ENCODE measurements around the gene PPP1R3D. TPM values are rescaled to one million over a fixed set of nuclear protein-coding genes. Genes with fewer than 3 reads are reported as not detected.

Gene PPP1R3D
- 10 to 100 TPM in 1 of 2 experiments, 1 to 10 TPM in 1; 9.7 to 10.3 TPM for total RNA-seq

GRCh38 chr20:59940129-59940955 is at the start of gene PPP1R3D, which contains the start of gene FAM217B:
Gene PPP1R3D, minus strand, starts transcription at chr20:59940305. Its CDS starts 374 bp downstream, at chr20:59939931.
Gene FAM217B, plus strand, starts transcription at chr20:59940389. Its CDS starts 3,555 bp downstream, at chr20:59943944.
- no peaks in the 10 kb centered on the region for H3K27me3 Mint-ChIP-seq
- ChIA-PET CTCF (interaction anchor here (0.9 to 3.4 kb wide), 10 partner anchors 9 to 270 kb away, joined by 3 to 39 read pairs (median 8); no protein-coding TSS in a partner anchor), POLR2A (interaction anchor here (0.6 to 3.6 kb wide), 10 partner anchors 8 to 264 kb away, joined by 3 to 40 read pairs (median 4); no protein-coding TSS in a partner anchor)
- peak; percentile 94 for DNase-seq
- peaks cover 24% of the 10 kb centered on the region for H3K36me3 Mint-ChIP-seq (ENCODE audit: low read depth)
- peak within 1 kb of the TSS; percentile 97 for H3K27ac Mint-ChIP-seq
- peak within 1 kb of the TSS; percentile 89 for H3K4me3 Mint-ChIP-seq
- no peaks in the 10 kb centered on the region for H3K9me3 Mint-ChIP-seq
- peaks cover 35% of the 10 kb centered on the region for H3K4me1 Mint-ChIP-seq

- no peaks in the 10 kb centered on the region for H3K36me3 Mint-ChIP-seq (ENCODE audit: low read depth)
- H3K9me3 Mint-ChIP-seq: no peaks in the 10 kb centered on the region
- CTCF ChIA-PET: no interaction called here
- POLR2A ChIA-PET: no interaction called here
- no peak overlapping the region for H3K27ac Mint-ChIP-seq
- H3K4me3 Mint-ChIP-seq: no peak overlapping the region
- DNase-seq: no peak
- no peaks in the 10 kb centered on the region for H3K4me1 Mint-ChIP-seq
- no peaks in the 10 kb centered on the region for H3K27me3 Mint-ChIP-seq
Measured at GRCh38 chr20:59988141-59988540, 48.0 kb upstream of the PPP1R3D start.

DNA sequence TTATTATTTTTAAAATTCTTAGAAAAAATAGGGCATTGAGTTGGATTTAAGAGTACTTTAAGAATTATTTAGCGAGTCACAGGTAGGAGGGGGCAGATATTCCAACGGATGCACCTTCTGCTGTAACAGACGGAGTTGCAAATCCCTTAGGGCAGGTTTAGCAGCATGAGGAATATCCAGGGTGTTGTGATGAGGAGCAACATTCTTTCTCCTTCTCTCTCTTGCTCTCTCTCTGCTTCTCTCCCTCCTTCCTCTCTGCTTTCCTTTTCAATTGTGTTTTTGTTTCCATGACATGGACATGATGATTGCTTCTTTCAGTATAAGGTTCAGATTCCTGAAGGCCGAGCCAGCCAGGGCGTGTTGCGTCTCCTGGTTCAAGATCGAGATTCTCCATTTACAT is 47.0 kb upstream of the PPP1R3D start:
- Mint-ChIP-seq H3K9me3 (no peaks in the 10 kb centered on the region), H3K4me1 (no peaks in the 10 kb centered on the region)
- POLR2A ChIA-PET: no interaction called here

GRCh38 chr20:59985864-59986263 is 45.8 kb upstream of the PPP1R3D start:
- DNase-seq: peak; percentile 25
- H3K4me1 Mint-ChIP-seq: no peaks in the 10 kb centered on the region
- no peaks in the 10 kb centered on the region for H3K9me3 Mint-ChIP-seq
- no peaks in the 10 kb centered on the region for H3K36me3 Mint-ChIP-seq (ENCODE audit: low read depth)
- no peaks in the 10 kb centered on the region for H3K27me3 Mint-ChIP-seq
- CTCF ChIA-PET: interaction anchor here (0.6 to 0.8 kb wide), 3 partner anchors 13 to 70 kb away, joined by 3 read pairs; no protein-coding TSS in a partner anchor
- no peak overlapping the region for H3K27ac Mint-ChIP-seq
- POLR2A ChIA-PET: no interaction called here
- H3K4me3 Mint-ChIP-seq: no peak overlapping the region

More for the DNA sequence above, 47.0 kb upstream of the PPP1R3D start:
- CTCF ChIA-PET: no interaction called here
- Mint-ChIP-seq H3K36me3 (ENCODE audit: low read depth) (no peaks in the 10 kb centered on the region), H3K27ac (no peak overlapping the region), H3K4me3 (no peak overlapping the region), H3K27me3 (no peaks in the 10 kb centered on the region)
- DNase-seq: no peak

- ChIA-PET POLR2A (no interaction called here), CTCF (interaction anchor here (0.7 kb wide), 1 partner anchor 14 kb away, joined by 3 read pairs; no protein-coding TSS in a partner anchor)
- Mint-ChIP-seq H3K4me3 (no peak overlapping the region), H3K27me3 (no peaks in the 10 kb centered on the region), H3K27ac (no peak overlapping the region), H3K9me3 (no peaks in the 10 kb centered on the region), H3K4me1 (no peaks in the 10 kb centered on the region), H3K36me3 (ENCODE audit: low read depth) (no peaks in the 10 kb centered on the region)
- no peak for DNase-seq
Measured at GRCh38 chr20:59985164-59985563, 45.1 kb upstream of the PPP1R3D start.

- Mint-ChIP-seq H3K4me1 (no peaks in the 10 kb centered on the region), H3K27me3 (no peaks in the 10 kb centered on the region), H3K27ac (no peak overlapping the region), H3K4me3 (no peak overlapping the region), H3K36me3 (ENCODE audit: low read depth) (no peaks in the 10 kb centered on the region), H3K9me3 (no peaks in the 10 kb centered on the region)
- no peak for DNase-seq
- CTCF ChIA-PET: no interaction called here
- POLR2A ChIA-PET: no interaction called here
Measured at GRCh38 chr20:59984541-59984940, 44.4 kb upstream of the PPP1R3D start.

DNA sequence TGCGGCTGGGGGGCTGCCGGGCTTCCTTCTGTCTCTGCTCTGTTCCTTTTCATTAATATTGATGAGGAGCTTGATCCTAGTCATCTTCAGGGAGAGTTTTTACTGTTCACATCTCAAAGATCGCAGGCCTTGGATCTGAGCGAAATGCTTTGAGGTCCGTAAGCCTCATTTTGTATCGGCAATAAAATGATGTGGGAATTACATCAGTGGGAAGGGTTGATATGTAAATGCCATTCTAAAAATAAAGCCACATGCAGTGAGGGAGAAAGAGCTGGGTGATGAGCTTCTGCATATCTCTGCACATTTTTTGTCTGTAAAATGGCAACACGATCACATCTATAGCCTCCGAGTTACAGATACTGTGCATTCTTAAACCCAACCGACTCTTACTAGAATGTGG is 43.0 kb upstream of the PPP1R3D start:
- POLR2A ChIA-PET: no interaction called here
- Mint-ChIP-seq H3K36me3 (ENCODE audit: low read depth) (no peaks in the 10 kb centered on the region), H3K9me3 (no peaks in the 10 kb centered on the region)

GRCh38 chr20:59977086-59977485 is 37.0 kb upstream of the PPP1R3D start:
- no peaks in the 10 kb centered on the region for H3K9me3 Mint-ChIP-seq
- no peaks in the 10 kb centered on the region for H3K36me3 Mint-ChIP-seq (ENCODE audit: low read depth)
- DNase-seq: no peak
- CTCF ChIA-PET: no interaction called here
- H3K27me3 Mint-ChIP-seq: no peaks in the 10 kb centered on the region
- no peak overlapping the region for H3K27ac Mint-ChIP-seq
- no peaks in the 10 kb centered on the region for H3K4me1 Mint-ChIP-seq
- POLR2A ChIA-PET: no interaction called here
- H3K4me3 Mint-ChIP-seq: no peak overlapping the region

More for the DNA sequence above, 43.0 kb upstream of the PPP1R3D start:
- Mint-ChIP-seq H3K4me3 (no peak overlapping the region), H3K27ac (no peak overlapping the region), H3K27me3 (no peaks in the 10 kb centered on the region), H3K4me1 (no peaks in the 10 kb centered on the region)
- CTCF ChIA-PET: no interaction called here
- DNase-seq: no peak

GRCh38 chr20:59976156-59976782 is 36.2 kb upstream of the PPP1R3D start:
- H3K4me1 Mint-ChIP-seq: no peaks in the 10 kb centered on the region
- H3K27ac Mint-ChIP-seq: no peak overlapping the region
- CTCF ChIA-PET: no interaction called here
- H3K36me3 Mint-ChIP-seq (ENCODE audit: low read depth): no peaks in the 10 kb centered on the region
- DNase-seq: no peak
- no peaks in the 10 kb centered on the region for H3K27me3 Mint-ChIP-seq
- H3K9me3 Mint-ChIP-seq: no peaks in the 10 kb centered on the region
- no peak overlapping the region for H3K4me3 Mint-ChIP-seq
- POLR2A ChIA-PET: no interaction called here

DNA sequence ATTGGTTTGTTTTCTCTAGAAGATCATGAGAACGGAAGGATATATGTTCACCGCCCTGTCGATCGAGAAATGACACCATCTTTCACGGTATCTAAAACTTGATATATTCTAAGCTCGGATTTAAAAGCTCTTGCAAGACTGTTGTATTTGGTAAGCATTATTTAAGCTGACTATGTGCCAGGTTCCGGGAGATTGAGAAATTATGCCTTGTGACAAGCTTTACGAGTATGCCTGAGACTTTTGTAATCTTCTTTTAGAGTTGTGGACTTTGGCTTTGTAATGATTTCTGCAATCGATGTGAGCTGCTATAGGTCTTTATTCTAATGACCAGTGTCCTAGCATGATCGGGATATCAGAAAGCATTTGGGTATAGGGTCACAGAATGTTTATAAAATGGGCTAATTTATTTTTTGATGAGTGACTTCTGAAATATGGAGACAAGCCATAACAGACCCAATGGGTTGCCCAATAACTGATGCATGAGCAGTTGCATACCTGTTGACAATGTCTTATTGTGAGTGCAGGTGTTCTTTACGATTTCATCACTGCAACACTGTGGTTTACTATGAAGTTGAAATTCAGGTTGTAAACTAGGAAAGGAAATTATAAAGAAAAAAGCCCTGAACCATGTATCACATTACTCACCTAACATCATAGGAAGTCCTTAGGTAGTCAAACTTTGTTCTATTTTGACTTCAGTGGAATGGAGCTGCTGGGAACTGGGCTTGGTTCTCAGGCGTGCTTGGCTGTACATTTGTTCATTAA is 32.1 kb upstream of the PPP1R3D start:
- H3K27me3 Mint-ChIP-seq: no peaks in the 10 kb centered on the region
- H3K9me3 Mint-ChIP-seq: no peaks in the 10 kb centered on the region
- H3K36me3 Mint-ChIP-seq (ENCODE audit: low read depth): no peaks in the 10 kb centered on the region
- H3K4me3 Mint-ChIP-seq: no peak overlapping the region
- no peak for DNase-seq
- ChIA-PET CTCF (interaction anchor here (1.2 kb wide), 1 partner anchor 38 kb away, joined by 3 read pairs; no protein-coding TSS in a partner anchor), POLR2A (no interaction called here)
- no peaks in the 10 kb centered on the region for H3K4me1 Mint-ChIP-seq
- H3K27ac Mint-ChIP-seq: no peak overlapping the region

DNA sequence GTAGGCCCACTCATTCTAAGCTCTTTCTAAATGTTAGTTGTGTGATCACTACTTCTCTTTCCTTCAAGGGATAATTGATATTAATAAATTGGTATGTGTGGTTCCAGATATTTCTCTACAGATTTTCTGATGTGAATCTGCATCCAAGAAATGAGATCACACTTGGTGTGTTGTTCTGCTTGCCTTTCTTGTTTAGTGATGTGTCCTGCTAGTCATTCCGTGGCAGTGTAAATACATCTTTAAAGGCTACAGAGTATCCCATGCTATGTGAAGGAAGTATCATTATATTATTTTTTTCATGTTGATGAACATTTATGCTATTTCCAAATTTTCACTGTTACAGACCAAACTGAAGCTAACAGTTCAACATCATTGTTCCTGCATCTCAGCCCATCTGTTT is 31.3 kb upstream of the PPP1R3D start:
- ChIA-PET POLR2A (no interaction called here), CTCF (interaction anchor here (1.2 kb wide), 1 partner anchor 37 kb away, joined by 3 read pairs; no protein-coding TSS in a partner anchor)
- Mint-ChIP-seq H3K9me3 (no peaks in the 10 kb centered on the region), H3K27me3 (no peaks in the 10 kb centered on the region), H3K27ac (no peak overlapping the region), H3K4me3 (no peak overlapping the region), H3K4me1 (no peaks in the 10 kb centered on the region), H3K36me3 (ENCODE audit: low read depth) (no peaks in the 10 kb centered on the region)
- no peak for DNase-seq

DNA sequence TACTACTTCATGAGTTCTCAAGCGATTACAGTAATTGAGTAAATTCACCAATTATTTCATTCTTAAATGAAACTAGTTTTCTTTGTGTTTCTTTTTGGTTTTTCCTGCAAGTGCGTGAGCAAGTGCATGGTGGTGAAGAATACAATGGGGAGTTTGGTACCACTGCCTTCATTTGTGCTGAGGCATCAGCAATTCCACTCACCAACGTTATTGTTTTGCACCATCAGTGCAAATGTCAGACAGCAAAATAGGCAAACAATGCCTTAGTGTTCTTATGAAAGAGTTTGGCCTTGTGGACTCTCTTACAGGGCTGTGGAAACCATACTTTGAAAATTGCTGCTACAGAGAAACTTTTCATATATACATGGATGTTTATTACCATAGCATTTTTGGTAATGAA is 26.3 kb upstream of the PPP1R3D start:
- Mint-ChIP-seq H3K4me1 (no peaks in the 10 kb centered on the region), H3K4me3 (no peak overlapping the region), H3K36me3 (ENCODE audit: low read depth) (no peaks in the 10 kb centered on the region), H3K27me3 (no peaks in the 10 kb centered on the region), H3K27ac (no peak overlapping the region), H3K9me3 (no peaks in the 10 kb centered on the region)
- POLR2A ChIA-PET: no interaction called here
- CTCF ChIA-PET: interaction anchor here (0.6 kb wide), 1 partner anchor 239 kb away, joined by 5 read pairs; no protein-coding TSS in a partner anchor
- no peak for DNase-seq

DNA sequence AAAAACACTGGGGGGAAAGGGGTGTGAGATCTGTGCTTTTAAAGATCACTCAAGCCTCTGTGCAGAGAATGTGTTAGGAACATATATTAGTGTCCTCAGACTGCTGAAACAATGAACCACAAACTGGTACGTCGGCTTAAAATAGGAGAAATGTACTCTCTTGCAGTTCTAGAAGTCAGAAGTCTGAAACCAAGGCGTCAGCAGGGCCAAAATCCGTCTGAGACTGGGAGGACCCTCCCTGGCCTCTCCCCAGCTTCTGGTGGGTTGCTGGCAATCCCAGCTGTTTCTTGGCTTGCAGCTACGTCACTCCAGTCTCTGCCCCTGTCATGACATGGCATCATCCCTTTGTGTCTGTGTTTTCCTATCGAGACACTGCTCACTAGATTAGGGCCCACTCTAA is 22.1 kb upstream of the PPP1R3D start:
- H3K27ac Mint-ChIP-seq: no peak overlapping the region
- CTCF ChIA-PET: no interaction called here
- H3K27me3 Mint-ChIP-seq: no peaks in the 10 kb centered on the region
- H3K4me3 Mint-ChIP-seq: no peak overlapping the region
- DNase-seq: no peak
- no peaks in the 10 kb centered on the region for H3K4me1 Mint-ChIP-seq
- H3K36me3 Mint-ChIP-seq (ENCODE audit: low read depth): no peaks in the 10 kb centered on the region
- POLR2A ChIA-PET: no interaction called here
- H3K9me3 Mint-ChIP-seq: no peaks in the 10 kb centered on the region

All from activated CD4-positive, alpha-beta memory T cell treated with anti-CD3 and anti-CD28 coated beads, Interleukin-2, amount 10 ng/mL, durations not matched to agents 7 days and 5 days (primary cell).